Nephron (organoid): ENCODE measurements around the gene CERK.
"Not testable (repeated sequence)": the region's sequence is repeated elsewhere in the genome, so short reads cannot be mapped to it uniquely, and the experiment has no call there.

Experiments used
- H3K27ac Mint-ChIP-seq, 3 experiments: 2 replicates each; pipeline ENCODE4 v1.8.0; 2020; ENCODE audit warnings: mixed read lengths in 3 of 3, mild to moderate bottlenecking in 2 of 3, moderate library complexity in 1 of 3
- H3K27me3 Mint-ChIP-seq: 2 replicates; pipeline ENCODE4 v1.8.0; 2021; ENCODE audit warnings: low read depth, mild to moderate bottlenecking, moderate library complexity, mixed read lengths
- H3K36me3 Mint-ChIP-seq: 2 replicates; pipeline ENCODE4 v1.8.0; 2020; ENCODE audit warnings: low read depth, mixed read lengths
- H3K4me1 Mint-ChIP-seq: 2 replicates; pipeline ENCODE4 v1.8.0; 2020; ENCODE audit warnings: mixed read lengths
- H3K4me3 Mint-ChIP-seq, 3 experiments: 2 replicates each; pipeline ENCODE4 v1.8.0; 2020; ENCODE audit warnings: mild to moderate bottlenecking in 3 of 3, mixed read lengths in 3 of 3, moderate library complexity in 2 of 3
- H3K9me3 Mint-ChIP-seq: 2 replicates; pipeline ENCODE4 v1.8.0; 2020; ENCODE audit warnings: mixed read lengths
- TF ChIP-seq, protein P1 (sequence below), 3 experiments: fragments of 200-600 bp; sonication (generic); IDR thresholded peaks; one replicate each; pipeline ENCODE4 v1.5.0; 2021; ENCODE audit warnings: antibody characterized with exemption in 3 of 3; ENCODE audit not compliant: unreplicated experiment in 3 of 3

CERK gene

DNA sequence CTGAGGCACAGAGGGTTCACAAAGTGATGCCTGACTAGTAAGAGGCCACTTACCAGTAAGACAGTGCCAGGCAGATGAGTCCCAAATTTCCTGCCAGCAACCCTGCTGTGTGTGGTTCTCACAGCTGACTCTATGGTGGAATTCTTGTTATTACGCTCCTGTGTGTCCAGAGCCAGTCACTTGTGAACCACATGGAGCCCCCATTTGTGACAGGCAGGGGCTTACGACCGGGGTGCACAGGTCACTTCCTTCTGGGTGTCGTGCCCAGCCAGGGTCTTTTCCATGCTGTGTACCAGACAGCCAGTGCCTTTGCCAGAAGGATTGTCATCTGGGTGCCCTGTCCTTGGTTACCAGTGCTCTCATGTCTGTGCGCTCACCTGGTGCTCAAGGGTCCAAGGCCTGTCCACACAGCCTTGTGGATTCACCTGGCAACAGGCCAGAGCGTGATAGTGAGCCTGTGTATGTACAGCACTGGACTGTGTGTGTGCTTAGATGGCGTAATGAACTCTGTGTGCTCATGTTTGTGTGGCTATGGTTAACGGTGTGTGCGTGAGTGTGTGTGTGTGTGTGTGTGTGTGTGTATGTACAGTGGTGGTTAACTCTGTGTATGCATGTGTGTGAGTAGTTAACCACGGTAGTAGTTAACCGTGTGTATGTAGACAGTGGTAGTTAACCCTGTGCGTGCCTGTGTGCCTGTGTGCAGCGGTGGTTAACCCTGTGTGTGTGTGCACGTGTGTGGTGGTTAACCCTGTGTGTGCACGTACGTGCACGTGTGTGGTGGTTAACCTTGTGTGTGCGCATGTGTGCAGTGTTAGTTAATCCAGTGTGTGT is 99.2 kb downstream of the CERK start:
- Mint-ChIP-seq H3K9me3 (no peaks in the 10 kb centered on the region), H3K27me3 (peaks cover 4% of the 10 kb centered on the region), H3K27ac (peak overlapping the region; percentile 59 to 70 (median 64)), H3K4me3 (peak overlapping the region in 2 of 3 experiments; percentile 17 to 22), H3K36me3 (peaks cover 17% of the 10 kb centered on the region), H3K4me1 (peaks cover 62% of the 10 kb centered on the region)
- TF ChIP-seq, protein P1, sequence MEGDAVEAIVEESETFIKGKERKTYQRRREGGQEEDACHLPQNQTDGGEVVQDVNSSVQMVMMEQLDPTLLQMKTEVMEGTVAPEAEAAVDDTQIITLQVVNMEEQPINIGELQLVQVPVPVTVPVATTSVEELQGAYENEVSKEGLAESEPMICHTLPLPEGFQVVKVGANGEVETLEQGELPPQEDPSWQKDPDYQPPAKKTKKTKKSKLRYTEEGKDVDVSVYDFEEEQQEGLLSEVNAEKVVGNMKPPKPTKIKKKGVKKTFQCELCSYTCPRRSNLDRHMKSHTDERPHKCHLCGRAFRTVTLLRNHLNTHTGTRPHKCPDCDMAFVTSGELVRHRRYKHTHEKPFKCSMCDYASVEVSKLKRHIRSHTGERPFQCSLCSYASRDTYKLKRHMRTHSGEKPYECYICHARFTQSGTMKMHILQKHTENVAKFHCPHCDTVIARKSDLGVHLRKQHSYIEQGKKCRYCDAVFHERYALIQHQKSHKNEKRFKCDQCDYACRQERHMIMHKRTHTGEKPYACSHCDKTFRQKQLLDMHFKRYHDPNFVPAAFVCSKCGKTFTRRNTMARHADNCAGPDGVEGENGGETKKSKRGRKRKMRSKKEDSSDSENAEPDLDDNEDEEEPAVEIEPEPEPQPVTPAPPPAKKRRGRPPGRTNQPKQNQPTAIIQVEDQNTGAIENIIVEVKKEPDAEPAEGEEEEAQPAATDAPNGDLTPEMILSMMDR (IDR thresholded peaks at IDR 0.05; ENCODE audit: unreplicated experiment in 3 of 3): no peak

DNA sequence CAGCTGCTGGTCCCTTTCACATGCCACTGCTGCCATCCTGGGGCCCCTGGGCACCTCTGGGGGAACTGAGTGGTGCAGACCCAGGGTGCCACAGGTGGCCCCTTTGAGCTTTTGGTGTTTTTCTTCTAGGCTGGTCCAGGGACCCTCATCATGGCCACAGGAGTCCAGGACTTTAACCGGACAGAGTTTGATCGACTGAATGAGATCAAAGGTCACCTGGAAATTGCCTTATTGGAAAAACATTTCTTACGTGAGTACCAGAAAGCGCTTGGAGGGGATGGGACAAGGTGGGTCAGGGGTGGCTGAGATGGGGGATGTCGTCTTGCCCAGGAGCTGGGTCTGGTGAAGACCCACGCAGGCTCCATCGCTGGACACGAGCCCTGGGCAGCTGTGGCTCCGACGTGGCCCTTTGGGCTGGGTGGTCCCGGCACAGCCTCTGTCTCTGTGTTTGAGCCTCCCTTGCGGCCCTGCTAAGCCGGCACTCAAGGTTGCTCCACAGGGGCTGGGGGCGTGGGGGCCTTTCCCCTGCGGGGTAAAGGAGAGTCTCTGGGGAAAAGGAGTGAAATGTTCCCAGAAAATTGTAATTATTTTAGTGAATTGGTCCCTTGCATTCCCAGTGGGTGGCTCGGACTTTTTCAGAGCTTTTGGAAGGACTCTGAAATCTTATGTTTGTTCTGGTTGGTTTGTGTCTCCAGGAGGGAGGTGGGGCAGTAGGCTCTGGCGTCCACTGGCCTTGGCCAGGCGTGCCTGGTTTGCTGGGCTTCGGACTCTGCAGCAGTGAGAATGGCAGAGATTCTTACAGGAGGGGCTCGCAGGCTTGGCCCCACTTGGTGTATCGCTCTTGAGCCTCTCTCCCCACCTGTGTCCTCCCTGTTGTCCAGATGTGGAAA is 100.1 kb downstream of the CERK start:
- TF ChIP-seq, protein P1 (IDR thresholded peaks at IDR 0.05; ENCODE audit: unreplicated experiment in 3 of 3): no peak
- no peaks in the 10 kb centered on the region for H3K9me3 Mint-ChIP-seq
- H3K4me1 Mint-ChIP-seq: peaks cover 54% of the 10 kb centered on the region
- no peak overlapping the region for H3K4me3 Mint-ChIP-seq
- H3K27me3 Mint-ChIP-seq: peaks cover 4% of the 10 kb centered on the region
- H3K27ac Mint-ChIP-seq: peak overlapping the region in 2 of 3 experiments; percentile 59 to 70
- H3K36me3 Mint-ChIP-seq: peaks cover 9% of the 10 kb centered on the region

DNA sequence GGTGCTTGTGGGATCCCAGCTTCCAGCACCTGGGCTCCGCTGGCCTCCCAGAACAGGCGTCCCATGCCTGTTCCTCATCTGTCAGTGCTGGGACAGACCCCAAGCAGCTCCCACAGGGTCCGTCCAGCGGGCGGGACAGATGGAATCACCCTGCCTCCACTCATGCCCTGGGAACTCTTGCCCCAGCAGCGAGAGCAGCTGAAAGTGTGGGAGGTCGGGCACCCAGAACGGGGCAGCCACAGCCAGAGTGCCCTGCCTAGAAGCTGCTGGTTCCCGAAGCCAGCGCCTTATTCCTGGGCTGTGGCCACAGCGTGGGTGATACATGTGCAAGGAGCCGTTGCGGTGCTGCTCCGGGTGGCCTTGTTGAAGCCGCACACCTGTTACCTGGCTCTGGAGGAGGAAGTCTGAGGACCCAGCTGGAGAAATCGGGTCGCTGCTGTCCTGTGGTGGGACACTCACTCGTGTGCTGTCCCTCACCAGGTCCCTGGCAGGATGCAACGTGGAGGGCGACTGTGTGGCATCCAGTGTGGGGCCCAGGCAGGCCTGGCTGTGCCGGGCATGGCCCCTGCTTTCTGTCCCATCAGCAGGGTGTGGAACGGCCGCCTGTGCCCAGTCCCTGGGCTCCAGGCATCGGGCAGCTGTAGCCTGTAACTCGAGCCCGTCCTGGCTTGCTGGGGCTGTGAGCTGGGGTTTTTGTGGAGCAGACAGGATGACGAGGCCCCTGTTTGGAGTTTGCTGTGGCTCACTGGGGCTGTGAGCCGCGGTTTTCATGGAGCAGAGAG is 101.6 kb downstream of the CERK start:
- peak overlapping the region; percentile 17 to 50 (median 37) for H3K27ac Mint-ChIP-seq
- H3K27me3 Mint-ChIP-seq: peaks cover 4% of the 10 kb centered on the region
- TF ChIP-seq, protein P1 (IDR thresholded peaks at IDR 0.05; ENCODE audit: unreplicated experiment in 3 of 3): no peak
- peaks cover 39% of the 10 kb centered on the region for H3K4me1 Mint-ChIP-seq
- H3K4me3 Mint-ChIP-seq: no peak overlapping the region
- peaks cover 4% of the 10 kb centered on the region for H3K36me3 Mint-ChIP-seq
- no peaks in the 10 kb centered on the region for H3K9me3 Mint-ChIP-seq

DNA sequence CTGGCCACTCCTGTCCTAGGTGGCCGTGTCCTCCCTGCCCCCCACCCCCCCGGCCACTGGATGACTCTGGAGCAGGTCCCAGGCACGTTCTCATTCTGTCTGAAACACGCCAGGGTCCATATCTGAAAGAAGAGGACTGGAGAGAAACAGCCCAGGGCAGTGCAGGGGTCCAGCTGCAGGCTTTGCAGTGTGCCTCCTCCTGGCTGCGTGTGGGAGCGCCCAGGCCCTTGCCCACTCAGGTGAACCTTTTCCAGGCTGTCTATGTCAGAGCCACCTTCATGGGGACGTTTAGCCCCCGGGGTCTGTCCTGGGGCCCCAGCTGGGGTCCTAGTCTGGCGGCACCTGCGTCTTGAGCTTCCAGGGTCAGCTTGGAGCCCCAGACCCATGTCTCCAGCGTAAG is 102.3 kb downstream of the CERK start:
- H3K4me1 Mint-ChIP-seq: peaks cover 33% of the 10 kb centered on the region
- H3K9me3 Mint-ChIP-seq: no peaks in the 10 kb centered on the region
- H3K36me3 Mint-ChIP-seq: peaks cover 4% of the 10 kb centered on the region
- H3K4me3 Mint-ChIP-seq: no peak overlapping the region
- H3K27ac Mint-ChIP-seq: peak overlapping the region in 1 of 3 experiments; percentile 50
- peaks cover 4% of the 10 kb centered on the region for H3K27me3 Mint-ChIP-seq
- TF ChIP-seq, protein P1 (IDR thresholded peaks at IDR 0.05; ENCODE audit: unreplicated experiment in 3 of 3): peak in 1 of 3 experiments; percentile 36

DNA sequence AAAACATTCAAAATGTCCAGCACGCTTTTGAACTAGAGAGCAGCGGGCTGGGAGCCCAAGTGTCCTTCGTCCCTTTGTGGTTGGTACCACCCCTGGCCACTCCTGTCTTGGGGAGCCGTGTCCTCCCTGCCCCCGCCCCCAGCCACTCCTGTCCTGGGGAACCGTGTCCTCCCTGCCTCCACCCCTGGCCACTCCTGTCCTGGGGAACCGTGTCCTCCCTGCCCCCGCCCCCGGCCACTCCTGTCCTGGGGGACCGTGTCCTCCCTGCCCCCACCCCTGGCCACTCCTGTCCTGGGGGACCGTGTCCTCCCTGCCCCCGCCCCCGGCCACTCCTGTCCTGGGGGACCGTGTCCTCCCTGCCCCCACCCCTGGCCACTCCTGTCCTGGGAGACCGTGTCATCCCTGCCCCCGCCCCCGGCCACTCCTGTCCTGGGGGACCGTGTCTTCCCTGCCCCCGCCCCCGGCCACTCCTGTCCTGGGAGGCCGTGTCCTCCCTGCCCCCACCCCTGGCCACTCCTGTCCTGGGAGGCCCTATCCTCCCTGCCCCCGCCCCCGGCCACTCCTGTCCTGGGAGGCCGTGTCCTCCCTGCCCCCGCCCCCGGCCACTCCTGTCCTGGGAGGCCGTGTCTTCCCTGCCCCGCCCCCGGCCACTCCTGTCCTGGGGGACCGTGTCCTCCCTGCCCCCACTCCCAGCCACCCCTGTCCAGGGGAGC is 102.9 kb downstream of the CERK start:
- not testable (repeated sequence) for H3K36me3 Mint-ChIP-seq, H3K9me3 Mint-ChIP-seq, H3K27me3 Mint-ChIP-seq, H3K4me3 Mint-ChIP-seq
- peaks cover 26% of the 10 kb centered on the region for H3K4me1 Mint-ChIP-seq
- H3K27ac Mint-ChIP-seq: peak overlapping the region in 1 of 3 experiments; percentile 97
